HepG2 (cell line): Measurements from ENCODE around the gene GSDME. TPM values are rescaled to one million over a fixed set of nuclear protein-coding genes. Genes with fewer than 3 reads are reported as not detected.

Experiments used
- ATAC-seq: fragments of 200-7000 bp; cut with Tn5 transposase; 3 replicates; pipeline ENCODE4 v1.9.1; 2020; ENCODE audit warnings: mild to moderate bottlenecking, moderate library complexity
- BruUV-seq: library from RNA; stranded (reverse); fragments of 400-500 nt; replicated peaks from 2 replicates; lab custom pipeline; 2021; lab: Mats Ljungman, UMichigan
- CTCF ChIA-PET: fragments of 300-600 bp; formaldehyde crosslinking; extraction: SDS; loops from one replicate; lab custom pipeline; 2021; ENCODE audit warnings: low total read pairs, inconsistent platforms, low intra/inter-chr PET ratio; lab: Yijun Ruan, JAX
- POLR2A ChIA-PET: fragments of 350-600 bp; sonication (Branson Sonifier 250); formaldehyde crosslinking; loops from one replicate; lab custom pipeline; 2020; ENCODE audit warnings: antibody characterized with exemption, inconsistent platforms; lab: Yijun Ruan, JAX
- DNase-seq: peaks from one replicate; pipeline ENCODE4 v3.0.0-alpha.2; 2015; ENCODE audit warnings: low spot score
- FAIRE-seq: peaks from 3 replicates; lab custom pipeline; 2011; peaks lifted over from hg19 to GRCh38; lab: Jason Lieb, UNC
- H2AFZ ChIP-seq: one replicate; pipeline ENCODE4 v1.6.1; 2011; ENCODE audit warnings: low read length, inconsistent platforms
- H3K27ac ChIP-seq: fragments of 300-600 bp; 3 replicates; pipeline ENCODE4 v1.8.0; 2011; ENCODE audit warnings: mixed run types, mild to moderate bottlenecking, mixed read lengths, low read length, inconsistent platforms; ENCODE audit not compliant: insufficient read depth; ENCODE audit errors: extremely low read length
- H3K27me3 ChIP-seq, 2 experiments: fragments of 200-600 bp in 1 of 2; 2 replicates in 1 of 2; 3 replicates in 1 of 2; pipeline versions ENCODE4 v1.6.0 to v1.8.0; 2011; ENCODE audit warnings: low read length in 2 of 2, mild to moderate bottlenecking in 2 of 2, moderate library complexity in 2 of 2, inconsistent platforms in 1 of 2; ENCODE audit not compliant: insufficient read depth in 2 of 2, control insufficient read depth in 1 of 2
- H3K36me3 ChIP-seq, 2 experiments: fragments of 200-600 bp in 1 of 2; replicated peaks in 1 of 2; 2 replicates in 1 of 2; 3 replicates in 1 of 2; pipeline versions ENCODE4 v1.5.1 to v1.8.0; 2011; ENCODE audit warnings: low read length in 2 of 2, inconsistent platforms in 1 of 2; ENCODE audit not compliant: insufficient read depth in 2 of 2, control insufficient read depth in 1 of 2
- H3K4me1 ChIP-seq: 2 replicates; pipeline ENCODE4 v1.5.1; 2012; ENCODE audit warnings: low read length, inconsistent platforms; ENCODE audit not compliant: insufficient read depth
- H3K4me2 ChIP-seq: 2 replicates; pipeline ENCODE4 v1.6.0; 2011; ENCODE audit warnings: low read depth, low read length, inconsistent platforms
- H3K4me3 ChIP-seq, 3 experiments: fragments of 200-600 bp in 1 of 3; sonication (generic), shearing (Covaris generic) in 1 of 3; replicated peaks in 1 of 3; 2 replicates each; pipeline ENCODE4 v1.5.1; 2011 to 2016; ENCODE audit warnings: low read length in 3 of 3, inconsistent platforms in 2 of 3, low read depth in 2 of 3, mild to moderate bottlenecking in 2 of 3, control low read depth in 1 of 3, mixed read lengths in 1 of 3; ENCODE audit not compliant: insufficient read depth in 1 of 3
- H3K79me2 ChIP-seq: one replicate; pipeline ENCODE4 v1.6.1; 2011; ENCODE audit warnings: low read length, inconsistent platforms; ENCODE audit not compliant: insufficient read depth
- H3K9ac ChIP-seq: 2 replicates; pipeline ENCODE4 v1.6.0; 2011; ENCODE audit warnings: mild to moderate bottlenecking, low read depth, low read length, inconsistent platforms; ENCODE audit not compliant: insufficient read depth
- H3K9me3 ChIP-seq: 2 replicates; pipeline ENCODE4 v1.5.1; 2012; ENCODE audit warnings: mild to moderate bottlenecking, low read length
- H4K20me1 ChIP-seq: 2 replicates; pipeline ENCODE4 v1.6.0; 2011; ENCODE audit warnings: inconsistent platforms, mild to moderate bottlenecking, low read length, moderate library complexity; ENCODE audit not compliant: insufficient read depth
- ADNP ChIP-seq: sonication (generic); formaldehyde crosslinking; IDR thresholded peaks from 2 replicates; pipeline ENCODE4 v1.4.0; 2020; ENCODE audit warnings: missing genetic modification reagents
- DR1 ChIP-seq: sonication (generic); formaldehyde crosslinking; IDR thresholded peaks from 2 replicates; pipeline ENCODE4 v1.8.0; 2021; ENCODE audit warnings: mild to moderate bottlenecking, missing genetic modification reagents, inconsistent platforms
- DRAP1 ChIP-seq: IDR thresholded peaks from 2 replicates; pipeline ENCODE4 v1.6.1; 2016; ENCODE audit warnings: missing genetic modification reagents, missing compliant biosample characterization
- FOSL1 ChIP-seq: sonication (generic); formaldehyde crosslinking; IDR thresholded peaks from 2 replicates; pipeline ENCODE4 v1.9.0; 2021; ENCODE audit warnings: missing genetic modification reagents, borderline replicate concordance
- GABPA ChIP-seq, 2 experiments: IDR thresholded peaks; 2 replicates each; pipeline ENCODE4 v1.6.1; 2011 to 2016; ENCODE audit warnings: low read depth in 2 of 2, low read length in 1 of 2, missing biosample characterization in 1 of 2, missing genetic modification characterization in 1 of 2
- MZF1 ChIP-seq: sonication (generic); formaldehyde crosslinking; IDR thresholded peaks from 2 replicates; pipeline ENCODE4 v1.8.1; 2023; ENCODE audit warnings: mild to moderate bottlenecking, missing genetic modification reagents, borderline replicate concordance
- NFRKB ChIP-seq: fragments of 450-650 bp; IDR thresholded peaks from 2 replicates; pipeline ENCODE4 v1.6.1; 2017
- NONO ChIP-seq, 2 experiments: fragments of 450-650 bp in 1 of 2; sonication (generic) in 1 of 2; formaldehyde crosslinking in 1 of 2; IDR thresholded peaks in 1 of 2; conservative IDR thresholded peaks in 1 of 2; 2 replicates each; pipeline versions ENCODE4 v1.6.1 to v1.8.0; 2017 to 2022; ENCODE audit warnings: mild to moderate bottlenecking in 1 of 2, missing genetic modification reagents in 1 of 2, moderate library complexity in 1 of 2
- RAD51 ChIP-seq: fragments of 450-650 bp; IDR thresholded peaks from 2 replicates; pipeline ENCODE4 v1.6.1; 2016; ENCODE audit warnings: borderline replicate concordance
- SNAI1 ChIP-seq: sonication (generic); formaldehyde crosslinking; IDR thresholded peaks from 2 replicates; pipeline ENCODE4 v1.5.0; 2020; ENCODE audit warnings: mild to moderate bottlenecking, missing genetic modification reagents, borderline replicate concordance
- STAG1 ChIP-seq: sonication (generic); formaldehyde crosslinking; IDR thresholded peaks from 2 replicates; pipeline ENCODE4 v1.4.0; 2020; ENCODE audit warnings: missing genetic modification reagents
- ZBTB20 ChIP-seq: sonication (generic); formaldehyde crosslinking; IDR thresholded peaks from 2 replicates; pipeline ENCODE4 v1.8.1; 2023; ENCODE audit warnings: missing genetic modification reagents, low read depth, mild to moderate bottlenecking, borderline replicate concordance
- ZNF710 ChIP-seq: sonication (generic); formaldehyde crosslinking; IDR thresholded peaks from 2 replicates; pipeline ENCODE4 v1.5.0; 2020; ENCODE audit warnings: mild to moderate bottlenecking, missing genetic modification reagents, borderline replicate concordance
- WGBS: methylation state at CpG from one replicate; pipeline ENCODE4 v1.1.6; 2017; ENCODE audit warnings: low lambda C conversion rate; 5-methylcytosine and 5-hydroxymethylcytosine counted together
- in situ Hi-C: cut with HindIII; loops from 2 replicates; pipeline ENCODE4 v1.10.0; 2017; ENCODE audit warnings: low pct_unique_long_range_greater_than_20kb; ENCODE audit not compliant: extremely low pct_ligation_motif_present
- intact Hi-C: fragments of 100-400 bp; cut with micrococcal nuclease; formaldehyde crosslinking; loops from one replicate; pipeline ENCODE4 v1.10.0; 2022; ENCODE audit not compliant: unreplicated experiment
- polyA plus RNA-seq, 8 experiments: library from polyadenylated mRNA; depleted of rRNA in 3 of 8; stranded (reverse) in 7 of 8; unstranded in 1 of 8; fragments of >200 nt; fragmentation: Illumina TruSeq in 4 of 8; extraction: Trizol in 4 of 8; gene quantifications; 2 replicates each; pipeline versions ENCODE4 v1.2.1 to v1.2.3, GENCODE V29; 2011 to 2016; ENCODE audit warnings: low read depth in 4 of 8, missing spikeins in 1 of 8, mixed read lengths in 1 of 8; ENCODE audit not compliant: insufficient read depth in 1 of 8
- total RNA-seq, 5 experiments: library from RNA; depleted of rRNA; stranded (reverse); fragments of >200 nt; fragmentation: Illumina TruSeq; extraction: Trizol; gene quantifications; 2 replicates each; pipeline ENCODE4 v1.2.3, GENCODE V29; 2016; ENCODE audit warnings: low read depth in 1 of 5
- TF ChIP-seq, protein P1 (sequence below): sonication (generic); formaldehyde crosslinking; IDR thresholded peaks from 2 replicates; pipeline ENCODE4 v1.5.0; 2020; ENCODE audit warnings: mild to moderate bottlenecking, missing genetic modification reagents
- TF ChIP-seq, protein P2 (sequence below): sonication (generic); formaldehyde crosslinking; IDR thresholded peaks from 2 replicates; pipeline ENCODE4 v1.4.0; 2020; ENCODE audit warnings: missing genetic modification reagents
- TF ChIP-seq, protein P3 (sequence below): sonication (generic); formaldehyde crosslinking; IDR thresholded peaks from 2 replicates; pipeline ENCODE4 v1.5.0; 2020; ENCODE audit warnings: missing genetic modification reagents

GSDME gene
- total and polyA plus RNA-seq, 2 of the 13 experiments (the other 11 are each of a cell fraction or from before 2014, with no cell fraction given) = 19.2 to 28.2 TPM

GRCh38 chr7:24781106-24781505, 23.8 kb upstream of the GSDME start (continued):
- TF ChIP-seq ZNF710 (CRISPR knock-in tag) (no peak), FOSL1 (CRISPR knock-in tag) (no peak)

DNA sequence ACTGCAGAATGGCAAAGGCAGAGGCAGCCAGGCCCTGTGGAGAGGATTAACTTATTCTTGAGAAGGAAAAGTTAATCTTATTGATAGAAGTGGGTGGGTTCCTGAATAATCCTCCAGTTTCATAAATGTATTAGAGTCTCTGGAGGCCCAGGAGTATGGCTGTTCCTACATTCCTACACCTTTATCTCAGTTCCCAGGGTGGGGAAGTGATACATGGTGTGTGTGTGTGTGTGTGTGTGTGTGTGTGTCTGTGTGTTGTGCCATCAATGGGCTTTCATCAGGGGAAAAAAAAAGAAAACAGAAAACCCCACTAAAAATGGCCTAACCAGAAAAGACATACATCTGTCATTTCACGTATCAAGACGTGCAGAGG, 22.0 kb upstream of the GSDME start:
- peaks cover 4% of the 10 kb centered on the region; the same call in 1 of the 2 replicates for H3K4me1 ChIP-seq
- FAIRE-seq (no peak), DNase-seq (no peak), ATAC-seq (no peak)
- POLR2A ChIA-PET = no interaction called here
- CTCF ChIA-PET = no interaction called here
- no peaks in the 10 kb centered on the region for H3K9me3 ChIP-seq
- H3K27me3 ChIP-seq = no peaks in the 10 kb centered on the region
- no peak overlapping the region for H2AFZ ChIP-seq
- intact Hi-C loops = no loop called here
- WGBS = 72% methylated on average over 2 of the region's 2 CpGs
- no peak overlapping the region for H3K4me3 ChIP-seq
- BruUV-seq = no TSS peak
- no peak overlapping the region for H3K27ac ChIP-seq
- H3K79me2 ChIP-seq = no peaks in the 10 kb centered on the region
- H3K4me2 ChIP-seq = no peak overlapping the region
- H4K20me1 ChIP-seq = no peaks in the 10 kb centered on the region
- no peak overlapping the region for H3K9ac ChIP-seq
- in situ Hi-C loops = no loop called here
- no peaks in the 10 kb centered on the region; a peak in 1 of 5 replicates for H3K36me3 ChIP-seq
- TF ChIP-seq, protein P1, sequence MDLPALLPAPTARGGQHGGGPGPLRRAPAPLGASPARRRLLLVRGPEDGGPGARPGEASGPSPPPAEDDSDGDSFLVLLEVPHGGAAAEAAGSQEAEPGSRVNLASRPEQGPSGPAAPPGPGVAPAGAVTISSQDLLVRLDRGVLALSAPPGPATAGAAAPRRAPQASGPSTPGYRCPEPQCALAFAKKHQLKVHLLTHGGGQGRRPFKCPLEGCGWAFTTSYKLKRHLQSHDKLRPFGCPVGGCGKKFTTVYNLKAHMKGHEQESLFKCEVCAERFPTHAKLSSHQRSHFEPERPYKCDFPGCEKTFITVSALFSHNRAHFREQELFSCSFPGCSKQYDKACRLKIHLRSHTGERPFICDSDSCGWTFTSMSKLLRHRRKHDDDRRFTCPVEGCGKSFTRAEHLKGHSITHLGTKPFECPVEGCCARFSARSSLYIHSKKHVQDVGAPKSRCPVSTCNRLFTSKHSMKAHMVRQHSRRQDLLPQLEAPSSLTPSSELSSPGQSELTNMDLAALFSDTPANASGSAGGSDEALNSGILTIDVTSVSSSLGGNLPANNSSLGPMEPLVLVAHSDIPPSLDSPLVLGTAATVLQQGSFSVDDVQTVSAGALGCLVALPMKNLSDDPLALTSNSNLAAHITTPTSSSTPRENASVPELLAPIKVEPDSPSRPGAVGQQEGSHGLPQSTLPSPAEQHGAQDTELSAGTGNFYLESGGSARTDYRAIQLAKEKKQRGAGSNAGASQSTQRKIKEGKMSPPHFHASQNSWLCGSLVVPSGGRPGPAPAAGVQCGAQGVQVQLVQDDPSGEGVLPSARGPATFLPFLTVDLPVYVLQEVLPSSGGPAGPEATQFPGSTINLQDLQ (CRISPR knock-in tag) = no peak
- TF ChIP-seq DRAP1 (CRISPR knock-in tag) (no peak), NONO (IDR thresholded peaks at IDR 0.05) (no peak), NONO (CRISPR knock-in tag; conservative IDR thresholded peaks at IDR 0.05) (no peak), ZBTB20 (CRISPR knock-in tag) (no peak), ADNP (no peak), RAD51 (no peak), MZF1 (CRISPR knock-in tag) (no peak), SNAI1 (CRISPR knock-in tag) (no peak), NFRKB (no peak), GABPA (IDR thresholded peaks at IDR 0.05; ENCODE audit: low read depth, low read length) (no peak), GABPA (CRISPR knock-in tag; IDR thresholded peaks at IDR 0.05; ENCODE audit: low read depth) (no peak), DR1 (CRISPR knock-in tag) (no peak), STAG1 (CRISPR knock-in tag) (no peak)
- TF ChIP-seq, protein P2, sequence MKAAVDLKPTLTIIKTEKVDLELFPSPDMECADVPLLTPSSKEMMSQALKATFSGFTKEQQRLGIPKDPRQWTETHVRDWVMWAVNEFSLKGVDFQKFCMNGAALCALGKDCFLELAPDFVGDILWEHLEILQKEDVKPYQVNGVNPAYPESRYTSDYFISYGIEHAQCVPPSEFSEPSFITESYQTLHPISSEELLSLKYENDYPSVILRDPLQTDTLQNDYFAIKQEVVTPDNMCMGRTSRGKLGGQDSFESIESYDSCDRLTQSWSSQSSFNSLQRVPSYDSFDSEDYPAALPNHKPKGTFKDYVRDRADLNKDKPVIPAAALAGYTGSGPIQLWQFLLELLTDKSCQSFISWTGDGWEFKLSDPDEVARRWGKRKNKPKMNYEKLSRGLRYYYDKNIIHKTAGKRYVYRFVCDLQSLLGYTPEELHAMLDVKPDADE (CRISPR knock-in tag) = no peak
- TF ChIP-seq, protein P3, sequence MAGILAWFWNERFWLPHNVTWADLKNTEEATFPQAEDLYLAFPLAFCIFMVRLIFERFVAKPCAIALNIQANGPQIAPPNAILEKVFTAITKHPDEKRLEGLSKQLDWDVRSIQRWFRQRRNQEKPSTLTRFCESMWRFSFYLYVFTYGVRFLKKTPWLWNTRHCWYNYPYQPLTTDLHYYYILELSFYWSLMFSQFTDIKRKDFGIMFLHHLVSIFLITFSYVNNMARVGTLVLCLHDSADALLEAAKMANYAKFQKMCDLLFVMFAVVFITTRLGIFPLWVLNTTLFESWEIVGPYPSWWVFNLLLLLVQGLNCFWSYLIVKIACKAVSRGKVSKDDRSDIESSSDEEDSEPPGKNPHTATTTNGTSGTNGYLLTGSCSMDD (CRISPR knock-in tag) = no peak
